HCT116 (cell line): ENCODE results near the gene PSMA6. TPM values are rescaled to one million over a fixed set of nuclear protein-coding genes. Genes with fewer than 3 reads are reported as not detected.

Experiments used
- ATAC-seq: fragments of 200-7000 bp; cut with Tn5 transposase; 2 replicates; pipeline ENCODE4 v1.9.1; 2020; ENCODE audit warnings: mild to moderate bottlenecking, moderate library complexity
- BruUV-seq: library from RNA; stranded (reverse); fragments of 400-500 nt; replicated peaks from 2 replicates; lab custom pipeline; 2021; lab: Mats Ljungman, UMichigan
- CTCF ChIA-PET: fragments of 300-600 bp; sonication (Branson Sonifier 250); formaldehyde crosslinking; loops from one replicate; lab custom pipeline; 2021; ENCODE audit warnings: antibody characterized with exemption; lab: Charles Lee
- POLR2A ChIA-PET: fragments of 300-600, 350-600 bp; sonication (Branson Sonifier 250); formaldehyde crosslinking; loops from one replicate; lab custom pipeline; 2021; ENCODE audit warnings: antibody characterized with exemption; lab: Charles Lee
- RAD21 ChIA-PET, 2 experiments: fragments of 300-600 bp; sonication (Branson Sonifier 250); formaldehyde crosslinking; loops; one replicate each; lab custom pipeline; 2023; ENCODE audit warnings: low total read pairs in 2 of 2; ENCODE audit not compliant: uncharacterized antibody in 2 of 2, unreplicated experiment in 2 of 2, low non-redundant PET in 1 of 2; lab: Charles Lee
- DNase-seq: peaks from one replicate; pipeline ENCODE4 v3.0.0-alpha.2; 2010; ENCODE audit warnings: low read depth, low spot score
- H2AFZ ChIP-seq: fragments of 200-600 bp; shearing (Covaris generic), sonication (generic); 2 replicates; pipeline ENCODE4 v1.6.1; 2017; ENCODE audit warnings: low read depth, mixed run types, mixed read lengths, antibody characterized with exemption, low read length; ENCODE audit not compliant: poor library complexity, severe bottlenecking
- H3K27ac ChIP-seq: 2 replicates; pipeline ENCODE4 v1.5.1; 2012; ENCODE audit warnings: low read depth, low read length
- H3K27me3 ChIP-seq: fragments of 200-600 bp; sonication (generic); 2 replicates; pipeline ENCODE4 v1.6.1; 2016; ENCODE audit warnings: mixed run types, low read length, mixed read lengths; ENCODE audit not compliant: insufficient read depth
- H3K36me3 ChIP-seq, 2 experiments: fragments of 200-500 bp in 1 of 2; fragments of 200-600 bp in 1 of 2; sonication (Bioruptor generic) in 1 of 2; sonication (generic) in 1 of 2; 2 replicates each; pipeline versions ENCODE4 v1.5.1 to v1.6.1; 2014 to 2016; ENCODE audit warnings: low read length in 2 of 2, inconsistent platforms in 1 of 2, mixed read lengths in 1 of 2, mixed run types in 1 of 2; ENCODE audit not compliant: insufficient read depth in 2 of 2, control insufficient read depth in 1 of 2
- H3K4me1 ChIP-seq, 2 experiments: fragments of 200-600 bp in 1 of 2; sonication (generic) in 1 of 2; 2 replicates each; pipeline versions ENCODE4 v1.5.1 to v1.6.1; 2012 to 2017; ENCODE audit warnings: low read length in 2 of 2, inconsistent platforms in 1 of 2, mild to moderate bottlenecking in 1 of 2, mixed read lengths in 1 of 2, mixed run types in 1 of 2, moderate library complexity in 1 of 2; ENCODE audit not compliant: insufficient read depth in 2 of 2, control insufficient read depth in 1 of 2
- H3K4me2 ChIP-seq: fragments of 200-600 bp; sonication (generic); 2 replicates; pipeline ENCODE4 v1.6.1; 2017; ENCODE audit warnings: mixed run types, low read length, mixed read lengths
- H3K4me3 ChIP-seq, 2 experiments: fragments of 200-600 bp in 1 of 2; sonication (generic) in 1 of 2; replicated peaks in 1 of 2; 2 replicates each; pipeline ENCODE4 v1.5.1; 2011 to 2016; ENCODE audit warnings: low read length in 2 of 2, control low read depth in 1 of 2, low read depth in 1 of 2, mild to moderate bottlenecking in 1 of 2, mixed read lengths in 1 of 2, mixed run types in 1 of 2
- H3K79me2 ChIP-seq: fragments of 200-600 bp; sonication (generic); 2 replicates; pipeline ENCODE4 v1.6.1; 2017; ENCODE audit warnings: mild to moderate bottlenecking, mixed run types, low read length, moderate library complexity, mixed read lengths; ENCODE audit not compliant: insufficient read depth
- H3K9ac ChIP-seq: fragments of 200-600 bp; sonication (generic); 2 replicates; pipeline ENCODE4 v1.6.1; 2016; ENCODE audit warnings: low read length, mixed read lengths
- H3K9me2 ChIP-seq: fragments of 200-600 bp; sonication (generic), shearing (Covaris generic); 2 replicates; pipeline ENCODE4 v1.6.1; 2017; ENCODE audit warnings: mixed run types, mild to moderate bottlenecking, moderate library complexity; ENCODE audit not compliant: insufficient read depth
- H3K9me3 ChIP-seq, 2 experiments: fragments of 200-500 bp in 1 of 2; fragments of 200-600 bp in 1 of 2; sonication (Bioruptor generic) in 1 of 2; sonication (generic) in 1 of 2; 2 replicates each; pipeline ENCODE4 v1.6.1; 2014 to 2017; ENCODE audit warnings: low read length in 2 of 2, mixed read lengths in 2 of 2, inconsistent platforms in 1 of 2, low read depth in 1 of 2, mild to moderate bottlenecking in 1 of 2, mixed run types in 1 of 2, moderate library complexity in 1 of 2; ENCODE audit not compliant: control insufficient read depth in 1 of 2, insufficient read depth in 1 of 2
- H4K20me1 ChIP-seq: fragments of 200-600 bp; sonication (generic), shearing (Covaris generic); 2 replicates; pipeline ENCODE4 v1.6.1; 2017; ENCODE audit warnings: mixed run types, mild to moderate bottlenecking, moderate library complexity; ENCODE audit not compliant: insufficient read depth
- CBX3 ChIP-seq: IDR thresholded peaks from 2 replicates; pipeline ENCODE4 v1.6.1; 2012; ENCODE audit warnings: low read depth
- ELF1 ChIP-seq: IDR thresholded peaks from 2 replicates; pipeline ENCODE4 v1.6.1; 2012; ENCODE audit warnings: low read depth, borderline replicate concordance
- EZH2phosphoT487 ChIP-seq: fragments of 200-600 bp; IDR thresholded peaks from 2 replicates; pipeline ENCODE4 v1.6.1; 2018; ENCODE audit warnings: antibody characterized with exemption, borderline replicate concordance
- FOSL1 ChIP-seq: IDR thresholded peaks from 2 replicates; pipeline ENCODE4 v1.6.1; 2012; ENCODE audit warnings: low read depth
- POLR2AphosphoS5 ChIP-seq: IDR thresholded peaks from 2 replicates; pipeline ENCODE4 v1.6.1; 2011; ENCODE audit warnings: mild to moderate bottlenecking, low read depth, low read length, moderate library complexity
- RAD21 ChIP-seq: IDR thresholded peaks from 2 replicates; pipeline ENCODE4 v1.6.1; 2012; ENCODE audit warnings: low read depth, mild to moderate bottlenecking
- SP1 ChIP-seq: IDR thresholded peaks from 2 replicates; pipeline ENCODE4 v1.6.1; 2012; ENCODE audit warnings: low read depth
- YY1 ChIP-seq: IDR thresholded peaks from 2 replicates; pipeline ENCODE4 v1.6.1; 2011; ENCODE audit warnings: low read length, low read depth, moderate library complexity, mild to moderate bottlenecking; ENCODE audit not compliant: insufficient replicate concordance; ENCODE audit errors: extremely low read depth
- ZFX ChIP-seq: fragments of 450-650 bp; IDR thresholded peaks from 2 replicates; pipeline ENCODE4 v1.6.1; 2017
- intact Hi-C: fragments of 100-400 bp; cut with micrococcal nuclease; formaldehyde crosslinking; loops from 2 replicates; pipeline ENCODE4 v1.10.0; 2022
- total RNA-seq: library from RNA; stranded (reverse); gene quantifications from one replicate; pipeline ENCODE4 v1.2.1, GENCODE V29; 2021; ENCODE audit not compliant: unreplicated experiment
- TF ChIP-seq, protein P1 (sequence below): IDR thresholded peaks from 2 replicates; pipeline ENCODE4 v1.6.1; 2012

The PSMA6 gene
- total RNA-seq, 1 experiment from 2014 or later, result 194 TPM

DNA sequence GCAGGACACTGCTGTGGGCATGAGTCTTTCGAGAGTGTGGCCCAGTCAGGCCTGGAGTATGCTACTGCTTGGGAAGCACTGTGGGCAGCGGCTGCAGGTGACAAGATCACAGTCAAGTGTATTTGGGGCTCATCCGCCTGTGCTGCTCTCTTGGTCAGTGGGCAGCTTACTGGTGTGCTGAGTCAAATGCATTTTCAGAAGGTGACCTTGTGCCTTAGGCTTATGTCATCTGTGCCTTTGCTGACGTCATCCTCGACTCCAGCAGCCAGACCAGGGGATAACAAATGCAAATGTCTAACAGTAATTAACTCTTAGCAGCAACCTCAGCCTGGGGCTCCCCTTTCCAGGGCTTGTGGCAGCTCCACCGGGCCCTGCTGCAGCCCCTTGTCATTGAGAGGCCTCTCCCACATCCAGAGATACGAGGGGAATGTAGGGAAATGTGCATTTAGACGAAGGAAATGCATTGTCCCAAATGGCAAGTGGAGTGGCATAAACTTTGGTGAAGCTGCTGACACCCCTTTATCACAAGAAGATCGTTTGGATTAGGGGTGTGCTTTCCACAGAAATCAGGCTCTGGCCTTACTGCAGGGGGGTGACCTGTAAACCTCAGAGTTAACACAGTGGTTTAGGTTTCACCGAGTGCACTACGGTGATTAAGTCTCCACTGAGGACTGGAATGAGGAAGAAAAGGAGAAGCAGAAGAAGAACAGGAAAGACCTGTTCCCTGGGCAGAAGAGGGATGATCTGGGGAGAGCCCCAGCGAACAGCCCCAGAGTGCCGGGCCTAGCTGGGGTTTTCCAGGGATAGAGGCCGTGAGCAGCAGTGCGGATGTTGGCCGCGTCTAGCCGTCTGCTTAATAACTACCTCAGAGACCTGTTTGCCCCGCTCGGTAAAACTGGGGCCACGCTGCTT is 39.7 kb downstream of the PSMA6 start:
- H3K9me3 ChIP-seq, result no peaks in the 10 kb centered on the region
- H3K4me2 ChIP-seq, result peak overlapping the region; percentile 69
- no peaks in the 10 kb centered on the region for H3K27me3 ChIP-seq
- RAD21 ChIA-PET, result no interaction called here
- H3K4me3 ChIP-seq, result peak overlapping the region in 1 of 2 experiments; percentile 21; a peak in 2 of 4 replicates
- no peaks in the 10 kb centered on the region for H3K36me3 ChIP-seq
- peaks cover 53 to 54% of the 10 kb centered on the region in 2 experiments for H3K4me1 ChIP-seq
- CTCF ChIA-PET, result no interaction called here
- POLR2A ChIA-PET, result interaction anchor here (0.6 to 1.4 kb wide), 2 partner anchors 9 to 10 kb away, joined by 3 to 4 read pairs; no protein-coding TSS in a partner anchor
- peak overlapping the region; percentile 47 for H3K9ac ChIP-seq
- DNase-seq (peak; percentile 49), ATAC-seq (peak; percentile 62)
- BruUV-seq, result no TSS peak
- peak overlapping the region; percentile 42 for H3K27ac ChIP-seq
- H2AFZ ChIP-seq, result peak overlapping the region; percentile 91
- no peaks in the 10 kb centered on the region for H3K9me2 ChIP-seq
- no peaks in the 10 kb centered on the region for H4K20me1 ChIP-seq
- intact Hi-C loops, result loop anchor here (5.0 kb wide), 1 partner anchor 70 kb away; the partner anchor contains the start of gene NFKBIA
- no peaks in the 10 kb centered on the region for H3K79me2 ChIP-seq
- TF ChIP-seq EZH2phosphoT487 (no peak), RAD21 (peak; percentile 19; the same call in 1 of the 2 replicates), FOSL1 (peak; percentile 17; the same call in 1 of the 2 replicates), ELF1 (no peak; the same call in 1 of the 2 replicates), SP1 (peak; percentile 91), ZFX (0 out of 2 replicates have a peak, but pooled peaks have one; percentile 13), CBX3 (peak; percentile 87; the same call in 1 of the 2 replicates), YY1 (no peak), POLR2AphosphoS5 (0 out of 2 replicates have a peak, but pooled peaks have one; percentile 35)
- TF ChIP-seq, protein P1, sequence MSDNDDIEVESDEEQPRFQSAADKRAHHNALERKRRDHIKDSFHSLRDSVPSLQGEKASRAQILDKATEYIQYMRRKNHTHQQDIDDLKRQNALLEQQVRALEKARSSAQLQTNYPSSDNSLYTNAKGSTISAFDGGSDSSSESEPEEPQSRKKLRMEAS, result peak; percentile 44; the same call in 1 of the 2 replicates
